ENCODE results near the gene LIF.
"Not testable (repeated sequence)": the region's sequence is repeated elsewhere in the genome, so short reads cannot be mapped to it uniquely, and the experiment has no call there.

LIF gene

DNA sequence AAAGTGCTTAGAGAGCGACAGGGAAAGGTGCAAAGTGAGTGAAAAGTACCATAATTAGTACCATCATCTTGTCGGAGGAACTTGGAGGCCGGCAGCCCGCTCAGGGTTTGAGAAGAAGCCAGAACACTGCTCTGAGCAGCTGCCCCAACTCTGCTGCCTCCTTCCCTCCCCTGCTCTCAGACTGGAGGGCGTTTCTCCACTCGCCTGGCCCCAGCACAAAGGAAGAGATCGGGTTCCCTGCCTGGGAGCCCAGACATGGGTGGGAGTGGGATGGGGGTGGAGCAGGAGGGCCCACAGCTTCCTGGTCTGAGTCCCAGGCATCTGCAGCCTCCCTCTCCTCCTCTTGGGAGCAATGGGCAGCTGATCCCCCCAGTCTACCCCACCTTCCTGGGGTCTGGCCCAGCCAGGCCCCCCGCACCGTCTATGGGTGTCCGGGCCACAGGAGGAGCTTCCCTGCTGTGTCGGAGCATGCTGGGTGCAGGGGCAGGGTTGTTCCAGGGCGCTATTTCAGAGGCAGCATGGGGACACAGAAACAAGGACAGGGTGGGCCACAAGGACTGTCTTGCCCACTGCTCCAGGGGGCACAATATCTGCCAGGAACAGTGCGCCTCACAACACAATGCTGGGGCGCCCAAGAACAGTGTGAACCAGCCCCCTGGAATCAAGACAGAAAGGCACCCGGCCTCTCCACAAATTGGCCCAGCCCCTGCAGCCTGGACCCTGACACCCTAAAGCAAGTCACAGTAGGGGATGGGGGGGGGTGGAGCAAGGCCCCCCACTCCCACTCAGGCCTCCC, 4.8 kb downstream of the LIF start:
- DNase-seq: no peak

DNA sequence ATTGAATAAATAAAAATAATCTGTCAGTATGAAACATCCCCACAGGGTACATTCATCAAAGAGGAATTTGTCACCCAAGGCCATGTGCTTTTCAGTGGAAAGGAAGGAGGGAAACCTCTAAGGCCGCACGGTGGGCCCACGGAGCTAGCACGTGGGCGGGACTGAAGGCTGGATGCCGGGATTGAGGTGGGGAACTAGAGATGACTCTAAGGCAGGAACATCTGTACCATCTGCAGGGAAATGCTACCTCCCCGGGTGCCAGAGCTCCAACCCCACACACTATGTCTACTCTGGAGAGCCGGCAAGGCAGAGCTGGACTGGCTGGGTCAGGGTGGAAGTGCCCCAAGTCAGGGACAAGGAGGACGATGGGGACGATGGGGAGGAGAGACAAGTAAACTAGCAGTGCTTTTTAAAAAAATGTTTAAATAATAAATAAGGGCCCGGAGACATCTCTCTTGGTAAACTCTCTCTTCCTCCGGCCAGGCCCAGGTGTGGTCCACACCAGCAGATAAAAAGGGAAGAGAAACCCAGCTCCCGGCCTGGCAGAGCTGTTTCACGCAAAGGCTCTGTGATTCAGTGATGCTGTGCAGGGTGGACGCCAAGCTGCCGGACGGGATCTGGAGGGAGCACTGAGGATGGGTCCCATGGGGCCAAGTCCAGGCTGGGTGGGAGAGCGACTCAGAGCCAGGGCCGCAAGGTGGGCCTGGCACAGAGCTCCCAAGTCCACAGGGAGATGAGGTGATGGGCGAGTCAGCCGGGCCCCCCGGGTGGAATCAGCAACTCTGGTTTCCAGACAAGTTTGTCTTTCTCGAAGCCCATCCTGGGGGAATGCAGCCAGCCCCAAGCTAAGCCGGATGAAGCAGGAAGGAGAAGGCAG, 5.8 kb downstream of the LIF start:
- no peak for DNase-seq

DNA sequence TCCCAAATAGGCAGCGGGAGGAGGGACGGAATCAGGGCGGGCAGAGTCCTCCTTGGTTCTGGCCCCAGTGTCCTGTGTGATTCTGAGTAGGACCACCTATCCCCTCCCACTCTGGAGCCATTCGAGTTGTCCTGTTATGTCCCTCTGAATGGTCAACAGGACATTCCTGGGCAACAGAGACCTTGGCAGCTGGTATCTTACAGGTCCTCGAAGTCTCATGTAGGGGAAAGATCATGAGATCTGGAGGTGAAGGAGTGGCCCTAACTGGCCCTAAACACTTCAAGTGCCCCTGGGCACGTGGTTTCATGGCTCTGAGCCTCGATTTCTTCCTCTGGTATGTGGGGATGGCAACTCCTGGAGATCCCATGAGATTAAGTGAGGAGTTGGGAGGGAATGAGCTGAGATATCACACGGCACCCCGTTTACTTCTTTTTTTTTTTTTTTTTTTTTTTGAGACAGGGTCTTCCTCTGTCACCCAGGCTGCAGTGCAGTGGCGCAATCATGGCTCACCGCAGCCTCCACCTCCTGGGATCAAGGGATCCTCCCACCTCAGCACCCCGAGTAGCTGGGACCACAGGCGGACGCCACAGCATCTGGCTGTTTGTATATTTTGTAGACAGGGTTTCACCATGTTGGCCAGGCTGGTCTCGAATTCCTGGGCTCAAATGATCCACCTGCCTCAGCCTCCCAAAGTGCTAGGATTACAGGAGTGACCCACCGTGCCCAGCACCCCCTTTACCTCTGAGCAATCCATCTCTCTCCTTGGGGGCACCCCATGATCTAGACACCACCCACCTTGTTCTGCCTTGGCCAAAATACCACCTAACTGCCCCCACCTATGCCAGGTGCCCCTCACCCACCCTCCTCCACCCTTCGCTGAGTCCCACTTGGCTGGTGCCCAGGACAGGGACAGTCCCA, 6.8 kb downstream of the LIF start:
- no peak for DNase-seq

DNA sequence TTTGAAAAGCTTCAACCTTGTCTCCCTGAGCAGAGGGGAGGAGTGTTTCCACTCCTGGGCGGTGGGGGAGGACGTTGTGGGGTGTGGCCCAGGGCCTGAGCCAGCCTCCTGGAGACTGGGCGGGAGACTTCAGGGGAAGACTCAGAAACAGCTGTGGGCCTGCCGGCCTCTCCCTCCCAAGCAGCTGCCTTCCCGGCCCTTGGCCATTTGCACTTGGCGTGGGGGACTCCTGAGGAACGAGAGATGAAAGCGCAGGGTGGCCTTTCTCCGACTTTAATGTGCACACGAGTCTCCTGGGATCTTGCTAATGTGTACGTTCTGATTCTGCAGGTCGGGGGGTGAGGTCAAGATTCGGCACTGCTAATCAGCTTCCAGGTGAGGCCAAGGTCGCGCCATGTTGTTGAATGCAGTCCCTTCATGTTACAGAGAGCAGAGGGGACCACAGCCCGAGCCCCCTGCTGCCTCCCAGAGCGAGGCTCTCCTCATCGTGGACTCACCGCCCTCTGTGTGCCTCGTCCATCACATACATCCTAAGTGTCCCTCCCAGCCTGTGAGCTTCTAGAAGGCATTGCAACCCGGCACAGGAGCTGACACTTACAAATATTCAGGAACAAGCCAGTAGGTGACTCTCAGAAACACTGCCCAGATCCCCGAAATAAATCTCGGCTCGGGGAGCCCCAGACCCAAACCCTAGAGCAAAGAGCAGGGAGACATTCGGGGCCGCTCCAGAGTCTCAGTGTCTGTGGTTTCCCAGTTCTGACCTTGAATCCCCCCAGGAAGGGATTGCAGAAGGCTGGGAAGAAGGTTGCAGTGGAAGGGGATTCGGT, 7.7 kb downstream of the LIF start:
- no peak for DNase-seq

DNA sequence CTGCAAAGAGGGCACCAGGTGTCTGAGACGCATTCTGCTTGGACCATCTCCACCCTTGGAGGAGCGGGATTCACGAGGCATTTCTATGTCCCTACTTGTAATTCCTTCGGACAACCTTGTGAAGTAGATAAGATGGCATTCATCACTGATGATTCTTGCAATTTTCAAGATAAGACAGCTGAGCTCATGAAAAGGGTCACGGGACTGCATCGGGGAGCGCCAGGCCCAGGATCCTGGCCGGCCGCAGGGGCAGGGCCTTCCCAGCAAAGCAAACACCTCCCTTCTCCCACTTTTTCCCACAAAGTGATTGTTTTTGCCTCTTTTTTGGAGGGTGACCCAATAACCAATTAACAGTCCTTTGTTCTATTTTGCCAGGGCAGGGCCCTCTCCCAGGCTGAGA, 8.4 kb downstream of the LIF start:
- no peak for DNase-seq

DNA sequence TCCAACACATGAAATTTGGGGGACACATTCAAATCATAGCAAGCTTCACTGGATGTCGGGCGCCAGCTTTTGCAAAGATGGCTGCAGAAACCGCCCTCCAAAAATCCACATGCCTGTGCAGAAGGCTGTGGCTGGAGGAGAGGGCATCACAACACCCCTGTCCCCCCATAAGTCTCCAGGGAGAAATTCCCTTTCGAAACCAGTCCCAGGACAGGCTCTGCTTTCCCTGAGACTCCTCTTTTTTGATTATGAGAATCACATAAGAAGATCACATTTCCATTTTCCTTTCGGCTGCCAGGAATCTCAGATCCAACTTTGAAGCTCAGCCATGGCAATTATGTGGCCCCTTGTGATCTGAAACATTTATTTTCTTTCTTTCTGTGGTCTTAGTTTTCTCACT, 9.7 kb downstream of the LIF start:
- DNase-seq: no peak

DNA sequence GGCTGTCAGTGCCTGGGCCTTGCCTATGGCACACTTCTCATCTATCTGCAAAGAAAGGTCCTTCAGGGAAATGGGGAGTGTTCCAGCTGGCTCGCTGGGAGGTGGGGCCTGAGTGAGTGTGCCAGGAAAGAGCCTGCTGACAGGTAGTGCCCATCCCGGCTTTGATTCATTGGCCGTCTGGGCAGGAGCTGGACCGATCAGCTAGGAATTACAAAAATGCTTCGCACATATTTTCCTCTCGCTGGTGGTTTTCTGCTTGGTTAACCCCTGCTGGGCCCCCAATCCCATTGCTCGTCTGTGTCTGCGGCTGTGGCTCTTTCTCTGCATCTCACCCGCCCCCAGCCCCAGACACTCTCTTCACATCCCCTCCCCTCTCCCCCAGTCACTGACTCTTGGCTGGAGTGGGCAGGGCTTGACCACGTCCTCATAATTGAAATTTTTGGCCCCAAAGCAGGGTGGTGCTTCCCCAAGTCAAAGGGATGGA, 10.8 kb downstream of the LIF start:
- DNase-seq: no peak

DNA sequence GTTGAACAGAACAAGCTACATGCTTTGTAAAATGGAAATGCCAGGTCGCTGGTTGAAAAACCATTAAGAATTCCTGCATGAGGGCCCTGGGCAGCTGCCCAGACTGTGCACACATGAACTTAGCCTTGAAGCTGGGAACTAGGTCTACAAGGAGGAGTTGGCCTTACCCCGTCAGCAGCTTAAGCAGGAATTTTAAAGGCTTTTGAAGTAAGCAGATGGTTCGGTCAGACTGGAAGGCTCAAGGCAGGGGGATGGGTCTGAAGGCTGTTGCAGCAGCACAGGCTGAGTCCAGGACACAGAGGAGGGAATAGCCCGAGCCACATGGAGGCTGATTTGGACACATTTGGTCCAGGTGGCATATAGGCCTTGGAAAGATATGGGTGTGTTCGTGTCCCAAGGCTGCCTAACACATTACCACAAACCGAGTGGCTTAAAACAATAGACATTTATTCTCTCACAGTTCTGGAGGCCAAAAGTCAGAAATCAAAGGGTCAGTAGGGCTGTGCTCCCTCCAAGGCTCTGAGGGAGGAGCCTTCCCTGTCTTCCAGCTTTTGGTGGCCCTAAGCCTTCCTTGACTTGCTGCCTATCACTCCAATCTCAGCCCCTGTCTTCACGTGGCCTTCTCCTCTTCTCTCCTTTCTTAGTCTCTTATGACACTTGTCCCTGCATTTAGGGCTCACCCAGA, 11.6 kb downstream of the LIF start:
- no peak for DNase-seq

DNA sequence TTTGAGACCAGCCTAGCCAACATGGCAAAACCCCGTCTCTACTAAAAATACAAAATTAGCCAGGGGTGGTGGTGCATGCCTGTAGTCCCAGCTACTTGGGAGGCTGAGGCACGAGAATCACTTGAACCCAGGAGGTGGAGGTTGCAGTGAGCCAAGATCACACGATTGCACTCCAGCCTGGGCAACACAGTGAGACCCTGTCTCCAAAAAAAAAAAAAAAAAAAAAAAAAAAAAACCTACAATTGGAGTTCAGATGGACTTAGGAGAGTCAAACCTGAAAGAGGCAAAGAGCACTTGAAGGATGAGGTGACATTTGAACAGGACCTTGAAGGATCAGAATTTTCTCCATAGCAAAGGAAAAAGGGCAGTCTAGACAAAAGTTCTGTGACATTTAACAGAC, 12.2 kb downstream of the LIF start:
- DNase-seq: not testable (repeated sequence)

DNA sequence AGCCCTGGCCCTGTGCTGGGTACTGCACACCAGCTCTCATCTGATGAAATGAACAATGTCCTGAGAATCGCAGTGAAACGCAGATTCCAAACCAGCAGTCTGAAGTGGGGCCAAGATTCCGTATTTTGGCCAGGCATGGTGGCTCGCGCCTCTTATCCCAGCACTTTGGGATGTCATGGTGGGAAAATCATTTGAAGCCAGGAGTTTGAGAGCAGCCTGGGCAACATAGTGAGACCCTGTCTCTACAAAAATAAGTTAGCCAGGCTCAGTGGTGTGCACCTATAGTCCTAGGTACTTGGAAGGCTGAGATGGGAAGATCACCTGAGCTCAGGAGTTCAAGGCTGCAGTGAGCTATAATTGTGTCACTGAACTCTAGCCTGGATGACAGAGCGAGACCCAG, 13.0 kb downstream of the LIF start:
- no peak for DNase-seq

DNA sequence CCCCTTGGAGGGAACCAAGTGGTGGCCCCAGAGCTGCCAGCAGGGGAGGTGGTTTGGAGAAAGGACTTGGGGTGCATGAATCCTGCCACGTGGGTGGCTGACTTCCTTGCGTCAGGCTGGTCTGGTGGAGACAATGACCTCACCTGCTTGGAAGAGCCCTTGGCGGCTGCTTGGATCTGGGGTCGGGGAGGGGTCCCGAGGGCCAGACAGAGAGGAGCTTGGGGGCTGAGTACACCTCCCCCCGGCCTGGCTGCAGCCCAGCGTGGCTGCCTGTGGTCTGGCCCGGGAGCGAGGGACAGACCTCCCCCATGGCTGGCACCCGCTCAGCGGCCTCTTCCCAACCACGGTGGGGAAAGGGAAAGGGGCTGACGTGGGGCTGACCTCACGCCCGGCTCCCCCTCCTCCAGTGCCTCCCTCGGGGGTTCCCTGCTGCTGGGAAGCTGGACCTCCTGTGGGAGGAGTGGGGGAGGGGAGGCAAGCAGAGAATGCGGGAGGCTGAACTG, 13.8 kb downstream of the LIF start:
- no peak for DNase-seq

DNA sequence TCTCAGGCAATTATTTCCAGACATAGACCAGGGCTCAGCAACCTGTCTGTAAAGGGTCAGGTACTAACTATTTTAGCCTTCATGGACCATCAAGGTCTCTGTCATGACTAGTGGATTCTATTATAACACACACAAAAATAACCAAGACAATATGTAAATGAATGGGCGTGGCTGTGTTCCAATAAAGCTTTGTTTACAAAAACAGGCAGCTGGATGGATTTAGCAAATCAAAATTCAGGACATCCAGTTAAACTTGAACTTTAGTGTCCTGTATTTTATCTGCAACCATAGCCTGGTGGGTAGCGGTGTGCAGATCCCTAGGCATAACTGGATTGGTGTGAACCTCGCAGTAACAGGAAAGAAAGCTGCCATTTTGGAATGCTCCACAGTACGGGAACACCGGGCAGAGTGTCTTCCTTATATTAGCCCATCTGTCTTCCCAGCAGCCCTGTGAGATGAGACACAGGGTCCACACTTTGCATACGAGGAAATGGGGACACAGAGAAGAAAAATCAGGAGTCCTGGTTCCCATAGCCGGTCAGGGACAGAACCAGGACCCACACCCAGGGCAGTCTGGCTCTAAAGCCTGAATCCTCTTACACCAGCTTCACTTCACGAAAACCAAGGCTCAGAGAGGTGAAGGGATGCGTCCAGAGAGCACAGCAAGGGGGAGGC, 15.6 kb downstream of the LIF start:
- DNase-seq: no peak

DNA sequence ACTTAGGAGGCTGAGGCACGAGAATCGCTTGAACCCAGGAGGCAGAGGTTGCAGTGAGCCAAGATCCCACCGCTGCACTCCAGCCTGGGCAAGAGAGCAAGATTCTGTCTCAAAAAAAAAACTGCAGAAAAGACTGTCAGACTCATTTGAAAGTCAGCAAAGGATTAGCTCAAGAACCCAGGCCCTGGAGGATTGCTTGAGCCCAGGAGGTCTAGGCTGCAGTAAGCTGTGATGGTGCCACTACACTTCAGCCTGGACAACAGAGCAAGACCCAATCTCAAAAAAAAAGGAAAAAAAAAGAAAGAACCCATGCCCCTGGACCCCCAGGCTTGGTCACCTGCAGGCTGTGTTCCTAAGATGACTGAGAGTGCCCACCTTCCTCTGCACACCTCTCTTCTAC, 16.2 kb downstream of the LIF start:
- no peak for DNase-seq

DNA sequence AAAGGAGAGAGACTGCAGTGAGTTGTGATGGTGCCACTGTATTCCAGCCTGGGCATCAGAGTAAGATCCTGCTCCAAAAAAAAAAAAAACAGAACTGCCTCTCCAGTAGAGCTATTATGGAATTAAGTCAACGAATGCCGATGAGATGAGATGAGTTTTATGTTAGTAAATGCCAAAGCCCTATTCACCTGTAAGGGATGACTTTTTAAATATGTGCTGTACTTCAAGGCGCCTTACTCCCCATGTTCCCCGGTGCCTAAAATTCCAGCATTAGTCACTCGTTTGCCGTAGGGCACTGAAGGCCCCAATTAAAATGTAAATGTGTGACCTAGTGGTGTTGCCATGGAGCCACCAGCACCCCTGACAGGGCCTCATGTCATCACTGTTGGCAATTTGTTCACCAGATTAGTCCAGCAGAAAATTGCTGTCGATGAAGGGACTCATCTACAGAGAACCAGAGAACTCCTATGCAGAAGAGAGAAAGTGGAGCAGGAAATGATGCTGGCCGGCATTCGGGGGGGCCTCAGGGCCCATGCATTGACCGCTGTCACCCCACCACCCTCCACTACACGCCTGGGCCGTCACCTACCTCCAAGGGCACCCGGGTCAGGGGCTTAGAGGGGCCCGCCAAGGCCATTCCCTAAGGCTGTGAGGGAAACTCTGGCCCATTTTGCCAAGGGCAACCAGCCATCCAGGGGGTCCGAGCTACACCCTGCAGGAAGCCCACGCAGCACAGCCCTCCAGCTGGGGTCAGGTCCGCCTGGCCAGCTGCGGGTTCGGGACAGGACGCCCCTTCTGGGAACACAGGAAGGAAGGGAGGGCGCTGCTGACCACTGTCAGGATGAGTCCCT, 17.8 kb downstream of the LIF start:
- no peak for DNase-seq

DNA sequence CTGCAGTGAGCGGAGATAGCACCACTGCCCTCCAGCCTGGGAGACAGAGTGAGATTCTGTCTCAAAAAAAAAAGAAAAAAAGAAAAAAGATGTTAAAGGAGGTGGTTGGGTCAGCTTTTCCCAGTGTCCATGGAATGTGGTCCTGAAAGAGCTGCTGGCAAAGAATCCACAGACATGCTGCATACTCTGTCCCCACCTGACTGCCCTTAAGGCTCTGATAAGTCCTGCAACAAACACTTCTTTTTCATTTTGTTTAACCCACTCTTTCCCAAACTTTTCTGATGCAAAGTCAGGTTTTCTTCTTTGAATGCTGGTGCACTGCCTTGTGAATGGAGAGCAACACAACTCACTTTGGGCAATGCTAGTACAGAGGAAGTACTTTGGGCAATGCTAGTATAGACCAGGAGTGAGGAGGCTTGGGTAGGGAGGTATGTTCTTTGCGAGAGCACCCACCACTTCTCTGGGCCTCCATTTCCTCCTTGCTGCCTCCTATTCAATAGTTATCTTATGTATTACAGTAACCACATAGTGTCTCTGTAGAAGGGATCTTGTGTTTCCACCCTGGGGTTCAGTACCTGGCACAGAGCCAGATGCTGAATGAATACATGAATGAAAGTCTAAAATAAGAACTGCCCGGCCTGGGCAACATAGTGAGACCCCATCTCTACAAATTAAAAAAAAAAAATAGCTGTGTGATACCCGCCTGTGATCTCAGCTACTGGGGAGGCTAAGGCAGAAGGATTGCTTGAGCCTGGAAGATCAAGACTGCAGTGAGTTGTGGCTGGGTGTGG, 18.9 kb downstream of the LIF start:
- no peak for DNase-seq

DNA sequence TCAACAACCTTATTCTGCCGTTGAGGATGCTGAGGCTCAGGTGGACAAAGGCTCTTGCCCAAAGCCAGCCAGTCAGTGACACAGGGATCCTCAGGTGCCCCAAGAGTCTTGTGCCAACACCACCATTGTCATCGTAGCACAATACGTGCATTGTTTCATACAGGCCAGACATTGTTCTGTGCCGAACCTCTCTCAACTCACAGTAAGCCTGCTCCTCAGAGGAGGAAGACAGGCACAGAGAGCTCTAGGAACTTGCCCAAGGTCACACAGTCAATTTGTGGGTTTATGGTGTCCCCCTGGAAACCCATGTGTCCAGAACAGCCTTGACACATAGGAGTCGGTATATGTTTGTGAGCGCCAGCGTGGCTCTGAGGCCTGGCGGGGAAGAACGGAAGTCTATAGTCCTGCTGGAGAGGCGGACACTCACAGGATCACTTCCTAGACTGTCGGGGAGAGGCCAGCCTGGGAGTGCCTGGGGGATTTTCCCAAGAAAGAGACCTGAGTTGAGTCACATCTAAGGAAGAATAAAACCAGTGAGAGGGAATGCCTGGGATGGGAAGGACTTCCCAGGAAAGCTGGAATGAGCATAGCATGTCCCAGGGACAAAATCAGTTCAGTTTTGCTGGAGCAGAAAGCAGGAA, 20.2 kb downstream of the LIF start:
- DNase-seq: no peak

DNA sequence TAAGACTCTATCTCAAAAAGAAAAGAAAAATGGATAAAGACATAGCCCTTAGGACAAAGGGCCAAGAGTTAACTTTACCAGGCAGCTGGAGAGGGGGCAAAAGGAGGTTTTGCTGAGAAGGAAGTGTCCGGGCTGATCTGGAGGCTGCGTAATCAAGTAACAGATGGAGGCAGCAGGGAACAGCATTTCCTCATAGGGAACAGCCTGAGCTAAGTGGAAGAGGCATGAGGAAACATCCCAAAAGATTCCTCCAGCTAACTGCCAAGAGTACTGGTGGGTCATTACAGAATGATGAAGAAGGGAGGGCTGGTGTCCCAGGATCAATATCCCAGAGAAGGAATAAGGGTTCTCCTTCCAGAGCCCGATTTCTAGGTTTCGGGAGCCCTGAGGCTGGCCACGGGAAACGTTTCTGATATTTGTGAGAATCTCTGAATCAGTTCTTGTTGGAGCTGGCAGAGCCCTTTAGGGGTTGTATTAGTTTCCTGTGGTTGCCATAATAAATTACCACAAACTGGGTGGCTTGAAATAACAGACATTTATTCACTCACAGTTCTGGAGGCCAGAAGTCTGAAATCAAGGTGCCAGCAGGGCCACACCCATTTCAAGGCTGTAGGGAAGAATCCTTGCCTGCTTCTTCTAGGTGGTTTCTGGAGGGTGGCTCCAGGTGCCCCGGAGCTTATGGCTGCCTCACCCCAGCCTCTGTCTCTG, 21.2 kb downstream of the LIF start:
- DNase-seq: no peak
